Astrocyte (in vitro differentiated cells and primary cell): ENCODE results near the gene TEC.

Experiments
- CTCF ChIP-seq: IDR thresholded peaks from 2 replicates; pipeline ENCODE4 v1.5.1; 2011; ENCODE audit warnings: low read depth, mild to moderate bottlenecking, inconsistent platforms, low read length, moderate library complexity; ENCODE audit not compliant: insufficient read depth
- EZH2 ChIP-seq: IDR thresholded peaks from 2 replicates; pipeline ENCODE4 v1.6.1; 2012; ENCODE audit warnings: mild to moderate bottlenecking, low read length, inconsistent platforms; ENCODE audit not compliant: insufficient read depth

- no peak for TF ChIP-seq CTCF
- TF ChIP-seq EZH2 = no peak
These were observed 37.9 kb upstream of the TEC start for GRCh38 chr4:48307528-48307927.
